Measurements from ENCODE around the gene SPEM2. TPM values are rescaled to one million over a fixed set of nuclear protein-coding genes. Genes with fewer than 3 reads are reported as not detected.

SPEM2 gene
- total and polyA plus RNA-seq, 2 donors (not counting 1 experiment from before 2014, with no cell fraction given) = not detected

- H3K9me3 ChIP-seq (ENCODE audit: control insufficient read depth, insufficient read depth, low read depth, low read length) = no peaks in the 10 kb centered on the region
- H3K4me1 ChIP-seq (ENCODE audit: control insufficient read depth, extremely low read depth, insufficient read depth, low read length) = peaks cover 7% of the 10 kb centered on the region
- TF ChIP-seq EZH2 (IDR thresholded peaks at IDR 0.05; ENCODE audit: low read length, missing control alignments) = no peak
- TF ChIP-seq CTCF (conservative IDR thresholded peaks at IDR 0.05 in 1 of 2, IDR thresholded peaks at IDR 0.05 in 1 of 2; ENCODE audit: low read depth in 1 of 2, low read length in 2 of 2) = no peak
- peak overlapping the region; percentile 73 for H3K9ac ChIP-seq (ENCODE audit: insufficient read depth, low read length)
- no peaks in the 10 kb centered on the region for H3K27me3 ChIP-seq (ENCODE audit: control insufficient read depth, insufficient read depth, low read length)
- H3K79me2 ChIP-seq (ENCODE audit: control insufficient read depth, insufficient read depth, low read length) = no peaks in the 10 kb centered on the region
- no peaks in the 10 kb centered on the region for H4K20me1 ChIP-seq (ENCODE audit: control insufficient read depth, extremely low read depth, insufficient read depth, low read length)
- peak overlapping the region; percentile 54 for H3K27ac ChIP-seq (ENCODE audit: insufficient read depth, low read length)
- H3K4me3 ChIP-seq (replicated peaks in 1 of 4; ENCODE audit: control extremely low read depth in 1 of 4, insufficient read depth in 1 of 4, low read depth in 3 of 4, low read length in 4 of 4) = peak overlapping the region; percentile 66 to 81 (median 74)
- DNase-seq (ENCODE audit: low read depth in 2 of 2) = no peak
- peaks cover 10% of the 10 kb centered on the region for H3K36me3 ChIP-seq (ENCODE audit: control insufficient read depth, insufficient read depth, low read length)
- peak overlapping the region; percentile 45 for H2AFZ ChIP-seq (ENCODE audit: low read length)
- H3K4me2 ChIP-seq (ENCODE audit: extremely low read depth, insufficient read depth, low read length) = peak overlapping the region; percentile 77
Measured at GRCh38 chr17:7405350-7406234, 19.8 kb upstream of the SPEM2 start.

GRCh38 chr17:7406235-7406825 is 19.1 kb upstream of the SPEM2 start:
- Histone ChIP-seq H3K27ac (ENCODE audit: insufficient read depth, low read length) (no peak overlapping the region), H3K79me2 (ENCODE audit: control insufficient read depth, insufficient read depth, low read length) (no peaks in the 10 kb centered on the region), H3K4me3 (replicated peaks in 1 of 4; ENCODE audit: control extremely low read depth in 1 of 4, insufficient read depth in 1 of 4, low read depth in 3 of 4, low read length in 4 of 4) (peak overlapping the region; percentile 60 to 81 (median 72)), H4K20me1 (ENCODE audit: control insufficient read depth, extremely low read depth, insufficient read depth, low read length) (no peaks in the 10 kb centered on the region), H3K27me3 (ENCODE audit: control insufficient read depth, insufficient read depth, low read length) (no peaks in the 10 kb centered on the region), H2AFZ (ENCODE audit: low read length) (no peak overlapping the region), H3K36me3 (ENCODE audit: control insufficient read depth, insufficient read depth, low read length) (peaks cover 10% of the 10 kb centered on the region), H3K9me3 (ENCODE audit: control insufficient read depth, insufficient read depth, low read depth, low read length) (no peaks in the 10 kb centered on the region), H3K4me1 (ENCODE audit: control insufficient read depth, extremely low read depth, insufficient read depth, low read length) (peaks cover 7% of the 10 kb centered on the region), H3K4me2 (ENCODE audit: extremely low read depth, insufficient read depth, low read length) (peak overlapping the region; percentile 55), H3K9ac (ENCODE audit: insufficient read depth, low read length) (no peak overlapping the region)
- DNase-seq (ENCODE audit: low read depth in 2 of 2) = no peak
- no peak for TF ChIP-seq EZH2 (IDR thresholded peaks at IDR 0.05; ENCODE audit: low read length, missing control alignments)
- TF ChIP-seq CTCF (conservative IDR thresholded peaks at IDR 0.05 in 1 of 2, IDR thresholded peaks at IDR 0.05 in 1 of 2; ENCODE audit: low read depth in 1 of 2, low read length in 2 of 2) = no peak

GRCh38 chr17:7407082-7407481 is 18.3 kb upstream of the SPEM2 start:
- Histone ChIP-seq H3K4me2 (ENCODE audit: extremely low read depth, insufficient read depth, low read length) (no peak overlapping the region), H3K9me3 (ENCODE audit: control insufficient read depth, insufficient read depth, low read depth, low read length) (no peaks in the 10 kb centered on the region)
- no peak for TF ChIP-seq CTCF (conservative IDR thresholded peaks at IDR 0.05 in 1 of 2, IDR thresholded peaks at IDR 0.05 in 1 of 2; ENCODE audit: low read depth in 1 of 2, low read length in 2 of 2)
- no peak for TF ChIP-seq EZH2 (IDR thresholded peaks at IDR 0.05; ENCODE audit: low read length, missing control alignments)

More at GRCh38 chr17:7407082-7407481, 18.3 kb upstream of the SPEM2 start:
- H3K27ac ChIP-seq (ENCODE audit: insufficient read depth, low read length) = no peak overlapping the region
- no peak overlapping the region for H3K9ac ChIP-seq (ENCODE audit: insufficient read depth, low read length)
- no peaks in the 10 kb centered on the region for H3K79me2 ChIP-seq (ENCODE audit: control insufficient read depth, insufficient read depth, low read length)
- no peak overlapping the region for H2AFZ ChIP-seq (ENCODE audit: low read length)
- no peaks in the 10 kb centered on the region for H3K27me3 ChIP-seq (ENCODE audit: control insufficient read depth, insufficient read depth, low read length)
- H3K36me3 ChIP-seq (ENCODE audit: control insufficient read depth, insufficient read depth, low read length) = peaks cover 10% of the 10 kb centered on the region
- peaks cover 7% of the 10 kb centered on the region for H3K4me1 ChIP-seq (ENCODE audit: control insufficient read depth, extremely low read depth, insufficient read depth, low read length)
- H3K4me3 ChIP-seq (replicated peaks in 1 of 4; ENCODE audit: control extremely low read depth in 1 of 4, insufficient read depth in 1 of 4, low read depth in 3 of 4, low read length in 4 of 4) = no peak overlapping the region
- no peak for DNase-seq (ENCODE audit: low read depth in 2 of 2)
- no peaks in the 10 kb centered on the region for H4K20me1 ChIP-seq (ENCODE audit: control insufficient read depth, extremely low read depth, insufficient read depth, low read length)

All from fibroblast of lung (primary cell).